GM19455 (cell line): ENCODE data around the gene FBXW2.

Experiments used
- ATAC-seq: cut with Tn5 transposase; IDR thresholded peaks from one replicate; pipeline ENCODE4 v1.9.1; 2021; ENCODE audit not compliant: unreplicated experiment

The FBXW2 gene

DNA sequence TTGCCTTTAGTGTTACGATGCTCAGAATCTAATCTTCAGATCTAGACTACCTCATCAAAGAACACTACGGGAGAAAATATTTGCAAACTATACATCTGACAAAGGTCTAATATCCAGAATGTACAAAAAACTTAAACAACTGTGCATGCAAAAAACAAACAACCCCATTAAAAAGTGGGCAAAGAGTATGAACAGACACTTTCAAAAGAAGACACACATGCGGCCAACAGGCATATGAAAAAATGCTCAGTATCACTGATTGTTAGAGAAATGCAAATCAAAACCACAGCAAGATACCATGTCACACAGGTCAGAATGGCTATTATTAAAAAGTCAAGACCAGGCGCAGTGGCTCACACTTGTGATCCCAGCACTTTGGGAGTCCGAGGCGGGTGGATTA, 47.9 kb downstream of the FBXW2 start:
- no peak for ATAC-seq

DNA sequence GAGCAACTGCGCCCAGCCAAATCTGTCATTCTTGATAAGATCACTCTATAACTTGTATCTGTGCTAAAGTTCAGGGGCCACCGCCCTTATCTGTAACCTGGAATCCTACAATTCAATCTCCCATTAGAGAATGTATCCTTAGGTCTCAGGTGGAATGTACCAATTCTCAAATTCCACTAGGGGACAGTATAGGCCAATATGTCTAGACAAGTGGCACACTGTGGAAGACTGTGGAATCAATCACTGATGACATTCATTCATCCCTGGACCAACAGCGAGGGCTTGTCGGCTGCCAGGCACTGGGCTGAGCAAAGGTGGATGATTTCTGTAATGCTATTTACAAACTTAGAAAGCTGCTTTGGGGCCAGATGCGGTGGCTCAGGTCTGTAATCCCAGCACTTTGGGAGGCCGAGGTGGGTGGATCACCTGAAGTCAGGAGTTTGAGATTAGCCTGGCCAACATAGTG, 50.2 kb downstream of the FBXW2 start:
- ATAC-seq, result no peak

DNA sequence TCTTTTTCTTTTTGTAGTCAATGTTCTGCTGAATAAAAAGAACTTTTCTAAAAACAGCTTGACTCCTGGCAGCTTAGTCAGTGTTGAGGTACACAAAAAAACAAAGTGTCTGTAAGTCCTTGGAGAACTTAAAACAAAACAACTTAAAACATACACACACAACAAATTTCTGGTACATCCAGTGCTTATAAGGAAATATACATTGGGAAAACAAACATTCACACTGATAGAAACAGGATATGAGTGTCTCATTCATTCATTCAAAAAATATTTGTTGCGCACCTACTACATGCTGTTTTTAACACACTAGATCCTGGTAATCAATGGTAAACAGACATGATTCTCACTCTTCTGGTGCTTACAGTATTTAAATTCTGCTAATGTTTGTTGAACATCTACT, 51.5 kb downstream of the FBXW2 start:
- ATAC-seq, result no peak

DNA sequence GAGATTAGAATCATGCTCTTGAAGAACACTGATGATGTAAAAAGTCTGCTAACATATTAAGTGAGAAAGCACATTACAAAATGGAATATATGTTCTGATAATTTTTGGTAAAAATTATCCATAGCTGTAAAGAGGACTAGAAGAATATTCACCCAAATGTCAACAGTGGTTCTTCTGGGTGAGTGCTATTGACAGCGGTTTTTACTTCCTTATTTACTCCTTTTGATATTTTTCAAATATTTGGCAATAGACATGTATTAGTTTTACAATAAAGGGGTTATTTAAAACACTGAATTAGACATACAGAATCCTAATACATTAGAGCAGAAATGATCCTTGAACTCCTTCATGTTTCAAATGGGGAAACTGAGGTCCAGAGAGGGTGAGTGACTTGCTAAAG, 52.0 kb downstream of the FBXW2 start:
- no peak for ATAC-seq

DNA sequence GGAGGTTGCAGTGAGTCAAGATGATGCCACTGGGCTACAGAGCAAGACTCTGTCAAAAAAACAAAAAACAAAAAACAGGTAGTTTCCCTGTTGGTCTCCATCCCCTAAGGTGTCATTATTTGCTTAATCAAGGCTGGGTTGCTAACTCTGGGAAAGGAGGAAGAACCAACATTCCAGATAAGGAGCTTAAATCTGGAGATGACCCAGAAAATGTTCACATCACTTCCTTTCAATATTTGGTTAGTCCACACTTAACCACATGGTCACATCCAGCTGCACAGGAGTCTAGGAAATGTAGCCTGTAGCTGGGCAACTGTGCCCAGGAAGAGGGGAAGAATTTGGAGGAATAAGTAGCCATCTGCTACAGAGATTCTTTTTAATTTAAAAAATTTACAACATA, 53.1 kb downstream of the FBXW2 start:
- ATAC-seq, result no peak

DNA sequence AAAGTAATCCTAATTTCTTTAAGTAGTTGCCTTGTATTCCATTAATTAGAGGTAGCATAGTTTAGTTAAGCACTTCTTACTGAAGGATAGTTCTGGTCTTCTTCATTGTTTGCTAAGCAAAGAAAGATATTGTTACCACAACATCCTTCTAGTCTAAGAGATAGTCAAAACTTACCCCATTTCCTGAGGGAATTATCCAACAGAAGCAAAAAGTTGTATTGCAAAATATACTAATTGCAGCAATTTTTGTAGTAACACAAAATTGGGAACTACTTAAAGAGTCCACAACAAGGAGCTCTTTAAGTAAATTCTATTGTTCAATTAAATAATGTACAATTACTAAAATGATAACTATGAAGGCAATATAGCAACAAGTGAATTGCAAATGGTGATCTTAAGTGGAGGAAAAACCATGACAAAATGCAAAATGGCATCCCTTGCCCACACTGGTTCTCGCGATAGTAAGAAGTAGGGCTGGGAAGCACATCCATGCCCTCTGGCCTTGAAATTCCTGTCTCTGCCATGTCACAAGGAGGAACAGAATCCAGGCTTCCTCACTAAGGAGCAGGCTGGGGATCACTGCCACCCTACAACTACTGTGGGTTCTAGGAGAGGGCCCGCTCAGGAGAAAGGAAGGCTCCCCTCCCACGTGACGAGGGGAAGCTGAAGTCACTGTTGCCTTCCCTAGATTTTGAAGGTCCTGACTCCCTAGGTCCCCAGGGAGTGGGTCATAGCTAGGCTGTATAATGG, 55.6 kb downstream of the FBXW2 start:
- ATAC-seq, result no peak

DNA sequence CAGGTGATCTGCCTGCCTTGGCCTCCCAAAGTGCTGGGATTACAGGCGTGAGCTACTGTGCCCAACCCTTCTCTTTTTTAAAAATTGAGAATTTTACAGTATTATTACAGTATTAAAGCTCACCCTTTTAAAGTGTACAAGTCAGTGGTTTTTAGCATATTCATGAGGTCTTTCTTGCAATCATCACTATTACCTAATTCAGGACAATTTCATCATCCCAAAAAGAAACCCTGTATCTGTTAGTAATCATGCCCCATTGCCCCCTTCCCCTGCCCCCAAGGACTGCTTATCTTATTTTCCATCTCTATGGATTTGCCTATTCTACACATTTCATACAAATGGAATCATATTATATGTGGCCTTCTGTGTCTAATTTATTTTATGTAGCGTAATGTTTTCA, 56.3 kb downstream of the FBXW2 start:
- ATAC-seq, result no peak

DNA sequence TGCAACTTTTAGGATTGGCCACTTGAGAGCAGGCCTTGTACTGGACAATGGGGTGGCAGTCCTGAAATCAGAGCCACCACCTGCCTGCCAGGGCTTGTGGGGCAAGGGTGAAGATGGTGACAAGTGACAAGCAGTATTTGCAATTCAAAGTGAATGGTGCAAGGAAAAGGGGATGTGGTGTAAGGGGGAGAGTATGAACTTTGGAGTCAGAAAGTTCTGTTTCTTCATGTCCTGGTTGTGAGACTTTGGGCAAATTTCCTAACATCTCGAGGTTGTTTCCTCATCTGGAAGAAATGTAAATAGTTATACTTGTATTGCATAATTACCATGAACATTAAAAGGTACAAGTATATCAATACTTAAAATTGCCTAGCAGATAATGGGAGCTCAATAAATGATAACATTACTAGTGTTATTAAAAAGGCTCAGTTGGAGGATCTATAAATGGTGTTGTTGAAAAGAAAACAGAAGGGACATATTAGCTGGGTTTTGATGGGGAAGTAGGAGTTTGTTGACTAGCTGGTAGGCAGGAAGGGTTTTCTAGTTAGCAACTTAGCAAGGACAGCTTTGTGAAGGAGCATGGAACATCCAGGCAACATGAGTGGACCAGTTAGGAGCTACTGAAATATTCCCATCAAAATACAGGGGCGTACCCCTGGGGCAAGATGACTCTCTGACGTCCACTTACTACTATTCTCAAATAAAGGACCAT, 57.6 kb downstream of the FBXW2 start:
- ATAC-seq, result no peak

DNA sequence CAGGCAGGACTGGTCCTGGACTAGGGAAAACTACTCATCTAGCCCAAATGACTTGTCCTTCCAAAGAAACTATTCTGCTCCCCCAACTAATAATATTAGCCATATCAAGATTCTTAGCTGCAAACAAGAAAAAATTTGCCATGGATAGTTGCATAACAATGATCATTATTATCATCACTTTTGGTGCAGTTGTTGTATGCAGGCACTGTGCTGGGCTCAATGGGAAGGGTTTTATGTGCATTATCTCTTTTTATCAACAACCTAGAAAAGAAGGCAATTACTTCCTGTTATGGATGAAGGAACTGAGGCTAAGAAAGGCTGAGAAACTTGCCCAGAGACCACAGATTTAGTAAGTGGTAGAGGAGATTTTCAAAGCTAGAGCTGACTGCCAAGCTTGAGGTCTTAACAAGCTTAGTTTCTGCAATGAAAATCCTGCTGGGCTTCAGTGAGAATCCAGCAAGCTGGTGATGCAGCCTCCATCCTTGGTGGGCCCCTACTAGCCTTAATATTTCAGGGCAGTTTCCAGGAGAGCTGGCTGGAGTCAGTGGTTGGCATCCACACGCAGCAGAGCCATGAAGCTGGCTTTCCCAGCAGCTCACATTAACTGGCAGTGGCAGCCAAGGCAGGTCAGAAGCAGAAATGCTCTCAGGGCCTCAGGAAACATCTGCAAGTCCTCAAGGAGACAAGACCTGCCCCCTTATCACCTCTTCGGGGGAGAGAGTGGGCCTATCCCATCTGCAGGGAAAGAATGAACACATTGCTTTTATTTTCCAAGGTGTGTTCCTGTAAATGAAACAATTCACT, 58.4 kb downstream of the FBXW2 start:
- no peak for ATAC-seq

DNA sequence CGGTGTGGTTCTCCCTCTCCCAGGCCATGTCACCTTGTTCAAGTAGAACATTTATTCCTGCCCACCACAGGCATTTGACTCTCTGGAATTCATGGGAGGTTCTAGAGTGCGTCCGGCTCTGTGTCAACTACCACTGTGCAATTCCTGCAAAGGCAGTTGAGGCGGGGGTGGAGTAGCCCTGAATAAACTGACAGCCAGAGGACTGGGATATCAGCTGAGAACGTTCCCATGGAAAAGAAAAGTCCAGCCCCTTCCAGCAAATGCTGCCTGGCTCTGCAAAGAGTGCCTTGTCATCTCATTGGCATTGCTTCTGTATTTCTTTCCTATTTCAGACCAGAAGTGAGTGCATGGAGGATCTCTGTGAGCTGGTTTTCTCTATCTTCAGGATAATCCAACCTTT, 60.0 kb downstream of the FBXW2 start:
- ATAC-seq, result no peak

DNA sequence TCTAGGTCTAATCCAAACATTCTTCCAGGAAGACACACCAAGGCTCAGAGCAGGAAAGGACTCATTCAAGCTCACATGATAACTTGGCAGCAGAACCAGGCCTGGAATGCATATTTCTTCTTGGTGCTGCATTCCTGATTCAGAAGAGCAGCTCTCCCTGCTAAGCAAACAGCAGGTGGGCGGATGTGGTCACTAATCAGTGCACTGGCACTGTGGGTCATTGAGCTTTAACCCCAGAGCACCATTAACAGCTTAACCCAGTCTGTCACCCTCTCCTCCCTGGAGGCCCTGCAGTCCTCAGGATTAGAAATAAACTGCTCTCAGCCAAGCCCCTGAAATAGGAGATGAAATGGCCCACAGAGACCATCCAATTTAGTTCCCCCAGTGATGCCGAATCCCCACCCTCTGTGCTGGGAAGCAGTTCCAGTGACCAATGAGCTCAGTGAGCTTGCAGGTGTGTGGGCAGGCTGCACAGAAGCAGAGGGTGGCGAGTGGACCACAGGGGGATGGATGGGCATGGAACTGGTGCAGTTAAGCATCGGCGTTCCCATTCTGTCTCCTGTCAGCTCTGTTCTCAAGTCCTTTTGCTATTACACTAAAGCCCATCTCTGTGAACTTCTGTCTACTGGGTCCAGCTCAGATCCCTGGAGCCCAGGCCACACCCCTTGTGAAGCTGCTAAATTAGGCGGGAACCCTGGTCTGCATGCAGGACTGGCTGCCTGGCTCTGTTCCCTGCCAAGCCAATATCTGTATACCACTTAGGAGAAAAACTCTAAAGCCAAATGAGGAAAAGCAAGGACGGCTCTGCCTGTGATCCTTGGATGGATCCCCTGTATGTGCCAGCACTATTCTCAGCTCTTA, 62.3 kb downstream of the FBXW2 start:
- no peak for ATAC-seq

DNA sequence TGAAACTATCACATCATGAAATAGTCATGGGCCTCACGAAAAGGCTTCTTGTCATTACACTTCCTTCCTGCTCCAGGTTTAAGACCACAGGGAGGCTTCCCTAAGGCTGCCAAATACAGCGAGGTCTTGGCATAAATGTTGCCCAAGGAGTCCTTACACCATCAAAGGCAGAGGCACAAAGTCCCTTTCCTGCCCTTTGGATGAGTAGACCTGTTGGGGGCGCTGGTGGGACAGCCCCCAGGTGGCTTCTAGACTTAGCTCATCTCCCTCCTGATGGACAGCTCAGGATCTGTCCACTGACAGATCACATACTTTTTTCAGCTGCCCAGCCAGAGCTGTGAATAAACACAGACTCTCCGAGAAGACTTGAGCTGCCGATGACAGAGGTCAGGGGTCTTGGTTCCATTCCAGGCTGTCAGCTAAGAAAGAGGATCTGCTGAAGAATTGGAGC, 63.4 kb downstream of the FBXW2 start:
- ATAC-seq, result no peak

DNA sequence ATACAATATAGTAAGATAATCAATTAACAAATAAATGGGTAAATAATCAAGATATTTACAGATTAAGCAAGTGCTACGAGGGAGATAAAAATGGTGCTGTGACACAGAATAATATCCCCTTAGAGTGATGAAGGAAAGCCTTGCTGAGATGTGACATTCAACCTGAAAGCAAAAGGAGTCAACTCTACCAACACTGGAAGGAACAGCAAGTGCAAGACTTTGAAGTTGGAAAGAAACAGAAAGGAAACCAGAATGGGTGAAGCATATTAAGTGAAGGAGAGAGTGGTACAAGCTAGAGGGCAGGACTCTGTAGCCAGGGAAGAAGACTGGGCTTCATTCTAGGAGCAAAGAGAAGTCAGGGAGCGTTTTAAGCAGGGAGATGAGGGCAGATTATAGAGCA, 66.7 kb downstream of the FBXW2 start:
- ATAC-seq, result no peak

DNA sequence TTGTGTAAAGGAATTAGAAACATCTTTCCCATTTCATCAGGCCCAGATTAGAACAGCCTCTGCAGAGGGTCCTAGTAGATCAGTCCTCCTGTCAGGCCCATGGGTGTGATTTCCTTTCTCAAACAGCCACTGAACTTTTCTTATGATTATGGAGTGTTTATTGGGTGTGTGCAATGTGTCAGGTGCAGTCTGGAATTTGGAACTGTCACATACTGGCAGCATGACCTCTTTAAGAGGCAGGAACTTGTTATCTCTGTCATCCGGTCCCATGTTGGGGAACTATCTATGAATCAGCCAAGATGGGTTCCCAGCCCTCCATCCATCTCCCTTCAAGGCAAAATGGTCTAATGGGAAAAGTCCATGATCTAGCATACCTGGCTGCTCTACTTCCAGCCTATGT, 67.3 kb downstream of the FBXW2 start:
- ATAC-seq, result no peak

DNA sequence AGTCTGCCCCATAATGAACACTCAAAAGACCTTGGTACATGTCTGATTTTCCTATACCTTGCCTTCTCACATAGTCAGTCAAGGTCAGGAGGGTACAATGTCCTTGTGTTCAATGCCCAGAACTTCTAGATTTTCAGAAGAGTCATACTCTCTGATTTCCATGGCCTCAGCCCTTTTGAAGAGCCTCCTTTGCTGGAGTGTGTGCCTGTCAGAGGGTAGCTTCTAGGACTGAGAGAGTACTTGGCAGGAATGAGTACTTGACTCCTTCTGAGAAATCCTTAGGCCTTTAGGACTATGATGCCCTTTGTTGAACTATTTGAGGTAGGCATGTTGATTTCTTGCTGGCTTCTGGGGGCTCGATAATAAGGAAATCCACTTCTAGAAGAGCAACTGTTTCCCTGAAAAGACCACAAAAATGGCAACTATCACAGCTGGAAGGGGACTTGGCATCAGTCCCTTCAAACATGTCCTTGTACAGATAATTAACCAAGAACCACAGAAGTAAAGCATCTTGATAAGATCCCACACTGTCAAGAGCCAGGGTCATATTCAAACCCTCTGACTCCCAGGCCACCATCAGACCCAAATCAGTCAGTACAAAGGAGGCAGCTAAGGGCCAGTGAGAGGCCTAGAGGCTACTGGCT, 68.3 kb downstream of the FBXW2 start:
- no peak for ATAC-seq

DNA sequence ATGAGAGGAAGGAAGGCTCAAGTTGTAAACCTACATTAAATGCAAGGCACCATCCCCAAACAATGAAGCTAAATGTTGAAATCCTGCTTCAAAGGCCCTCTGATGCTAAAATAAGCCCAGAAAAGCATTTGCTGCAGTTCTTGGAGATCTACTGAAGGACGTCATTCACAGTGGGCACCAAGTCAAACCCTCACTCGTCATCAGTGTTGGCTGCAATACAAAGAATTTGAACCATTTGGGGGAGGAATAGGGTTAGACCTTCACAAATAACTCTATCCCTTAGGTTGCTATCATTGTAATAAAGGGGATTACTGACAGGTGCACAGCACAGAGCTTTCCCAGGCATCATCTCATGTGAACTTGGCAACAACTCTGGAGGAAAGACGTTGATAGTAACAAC, 69.7 kb downstream of the FBXW2 start:
- no peak for ATAC-seq

DNA sequence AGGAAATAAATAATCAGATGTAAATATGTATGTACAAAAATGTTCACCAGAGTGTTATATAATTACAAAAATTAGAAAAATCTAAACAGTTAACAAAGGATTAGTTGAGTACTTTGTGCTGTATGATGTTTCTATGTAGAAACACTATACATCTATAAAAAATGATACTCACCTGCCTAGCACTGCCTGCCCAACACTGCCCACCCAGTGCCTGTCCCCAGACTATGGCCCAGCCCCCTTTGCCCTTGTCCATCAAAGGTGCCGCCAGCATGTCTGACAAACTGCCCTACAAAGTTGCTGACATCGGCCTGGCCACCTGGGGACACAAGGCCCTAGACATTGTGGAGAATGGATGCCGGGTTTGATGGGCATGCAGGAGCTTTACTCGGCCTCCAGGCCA, 72.8 kb downstream of the FBXW2 start:
- no peak for ATAC-seq

DNA sequence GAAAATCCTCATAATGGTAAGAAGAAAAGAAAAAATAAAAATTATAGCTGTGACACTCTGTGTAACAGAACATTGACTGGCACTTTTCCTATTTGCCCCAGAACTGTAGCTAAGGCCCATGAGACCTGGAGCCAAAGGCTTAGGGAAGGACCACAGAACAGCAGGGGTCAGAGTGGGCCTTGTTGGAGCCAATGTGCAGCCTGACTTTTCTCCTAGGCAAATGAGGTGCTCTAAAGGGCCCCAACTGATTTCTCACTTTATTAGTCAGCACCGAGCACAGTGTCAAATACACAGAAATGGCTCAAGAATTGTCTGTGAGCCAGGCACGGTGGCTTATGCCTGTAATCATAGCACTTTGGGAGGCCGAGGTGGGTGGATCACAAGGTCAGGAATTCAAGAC, 74.9 kb downstream of the FBXW2 start:
- no peak for ATAC-seq

DNA sequence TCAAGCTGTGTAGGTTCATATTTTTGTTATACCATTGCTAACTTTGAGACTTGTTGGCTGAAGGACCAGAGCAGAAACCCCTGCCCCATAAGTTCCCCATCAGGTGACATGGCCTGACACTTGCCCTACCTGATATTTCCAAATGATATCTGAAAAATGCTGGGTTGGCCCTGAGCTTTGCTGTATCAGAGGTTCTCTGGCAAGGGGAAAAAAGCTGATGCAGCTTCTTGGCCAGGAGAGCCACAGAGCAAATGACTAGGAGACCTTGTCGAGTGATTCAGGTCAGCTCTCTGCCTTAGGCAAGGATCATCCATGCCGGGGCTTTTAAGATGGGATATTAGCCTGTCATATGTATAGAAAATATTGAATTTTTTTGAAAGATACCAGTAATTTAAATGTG, 76.0 kb downstream of the FBXW2 start:
- no peak for ATAC-seq

DNA sequence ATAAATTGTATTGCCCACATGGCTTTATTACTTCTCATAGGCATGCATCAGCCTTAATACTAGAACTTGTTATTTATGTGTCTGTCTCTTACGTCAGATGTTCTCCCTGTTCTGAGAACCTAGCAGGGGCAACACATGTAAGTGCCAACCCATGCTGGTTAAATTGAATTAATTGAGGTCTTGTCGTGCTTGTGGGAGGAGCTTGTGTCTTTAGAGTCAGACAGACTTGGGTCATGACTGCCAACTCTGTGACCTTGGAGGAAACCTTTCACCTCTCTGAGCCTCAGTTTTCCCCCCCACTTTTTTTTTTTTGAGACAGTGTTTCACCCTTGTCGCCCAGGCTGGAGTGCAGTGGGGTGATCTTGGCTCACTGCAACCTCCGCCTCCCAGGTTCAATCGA, 76.7 kb downstream of the FBXW2 start:
- ATAC-seq, result no peak
